GM21619 (cell line): ENCODE measurements around the gene COL9A3.

Experiments used
- ATAC-seq: cut with Tn5 transposase; IDR thresholded peaks from one replicate; pipeline ENCODE4 v1.9.1; 2021; ENCODE audit not compliant: unreplicated experiment

Gene COL9A3

DNA sequence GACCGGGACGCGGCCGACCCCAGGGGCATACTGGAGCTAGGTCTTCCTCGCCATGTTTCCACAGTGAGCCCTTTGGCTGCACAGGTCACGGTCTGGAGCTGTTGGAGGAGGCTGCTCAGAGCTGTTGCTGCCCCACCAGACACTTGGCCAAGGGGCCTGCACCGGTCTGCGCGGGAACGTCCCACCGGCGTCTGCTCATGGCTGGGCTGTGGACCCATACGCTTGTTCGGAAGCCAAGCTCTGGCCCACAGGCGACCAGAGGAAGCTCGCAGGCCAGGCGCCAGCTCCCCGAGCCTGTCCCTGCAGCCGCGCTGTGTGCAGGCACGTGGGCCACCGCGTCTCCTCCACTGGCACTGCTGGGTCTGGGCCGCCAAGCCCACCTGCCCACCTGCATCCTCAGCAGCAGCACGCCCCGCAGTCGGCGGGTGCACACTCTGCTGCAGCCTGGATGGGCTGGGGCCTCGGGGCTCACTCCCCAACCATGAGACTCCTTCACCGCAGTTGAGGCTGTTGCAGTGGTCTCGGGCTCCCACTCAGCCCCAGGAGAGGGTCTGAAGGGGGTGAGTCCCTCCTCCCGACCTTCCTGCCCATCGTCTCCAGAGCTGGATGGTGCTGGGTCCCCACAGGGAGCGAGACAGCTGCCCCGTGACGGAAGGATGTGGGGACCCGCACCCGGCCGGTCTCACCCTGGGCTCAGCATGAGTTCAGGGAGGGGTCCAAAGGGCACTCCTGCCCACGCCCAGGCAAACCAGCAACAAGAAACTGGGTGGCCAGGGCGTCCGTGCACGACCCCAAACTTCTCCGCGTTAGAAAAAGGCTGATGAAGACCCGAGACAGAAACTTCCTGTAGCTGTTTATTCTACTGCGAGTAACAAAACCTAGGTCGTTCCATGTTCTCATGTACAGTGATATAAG is 60.3 kb downstream of the COL9A3 start:
- no peak for ATAC-seq

DNA sequence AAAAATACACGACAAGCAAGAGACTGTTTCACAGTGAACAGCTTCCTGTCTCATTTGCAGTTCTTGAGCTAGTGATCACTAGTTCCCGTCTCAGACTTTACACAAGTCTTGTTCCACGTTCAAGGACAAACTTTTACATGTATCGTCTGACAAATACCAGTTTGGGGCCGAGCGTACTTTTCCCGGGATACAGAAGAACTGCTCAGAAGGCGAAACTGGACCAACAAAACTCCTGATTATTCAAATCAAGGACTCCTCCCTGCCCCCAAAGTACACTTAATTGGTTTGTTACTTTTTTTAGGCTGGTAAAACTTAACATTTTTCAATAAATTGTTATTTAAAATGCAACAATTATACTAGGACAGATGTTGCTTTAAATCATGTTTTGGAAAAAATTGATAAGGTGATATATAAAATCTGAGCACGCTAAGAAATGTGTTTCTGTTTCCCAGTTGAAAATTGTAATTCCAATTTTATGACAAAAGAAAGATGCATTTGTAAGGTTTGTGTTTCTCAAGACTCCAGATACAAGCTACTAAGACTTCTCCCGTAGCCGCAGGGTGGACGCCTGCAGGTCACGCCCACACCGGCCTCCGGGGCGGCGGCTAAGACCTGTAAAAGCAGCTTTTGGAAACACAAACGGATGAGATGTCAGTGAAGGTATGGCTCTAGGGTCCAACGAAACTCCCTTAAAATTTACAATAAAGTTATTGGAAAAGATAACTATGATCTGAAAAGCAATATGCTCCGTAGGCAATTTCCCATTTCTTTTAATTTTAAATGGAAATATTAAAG is 61.6 kb downstream of the COL9A3 start:
- no peak for ATAC-seq

DNA sequence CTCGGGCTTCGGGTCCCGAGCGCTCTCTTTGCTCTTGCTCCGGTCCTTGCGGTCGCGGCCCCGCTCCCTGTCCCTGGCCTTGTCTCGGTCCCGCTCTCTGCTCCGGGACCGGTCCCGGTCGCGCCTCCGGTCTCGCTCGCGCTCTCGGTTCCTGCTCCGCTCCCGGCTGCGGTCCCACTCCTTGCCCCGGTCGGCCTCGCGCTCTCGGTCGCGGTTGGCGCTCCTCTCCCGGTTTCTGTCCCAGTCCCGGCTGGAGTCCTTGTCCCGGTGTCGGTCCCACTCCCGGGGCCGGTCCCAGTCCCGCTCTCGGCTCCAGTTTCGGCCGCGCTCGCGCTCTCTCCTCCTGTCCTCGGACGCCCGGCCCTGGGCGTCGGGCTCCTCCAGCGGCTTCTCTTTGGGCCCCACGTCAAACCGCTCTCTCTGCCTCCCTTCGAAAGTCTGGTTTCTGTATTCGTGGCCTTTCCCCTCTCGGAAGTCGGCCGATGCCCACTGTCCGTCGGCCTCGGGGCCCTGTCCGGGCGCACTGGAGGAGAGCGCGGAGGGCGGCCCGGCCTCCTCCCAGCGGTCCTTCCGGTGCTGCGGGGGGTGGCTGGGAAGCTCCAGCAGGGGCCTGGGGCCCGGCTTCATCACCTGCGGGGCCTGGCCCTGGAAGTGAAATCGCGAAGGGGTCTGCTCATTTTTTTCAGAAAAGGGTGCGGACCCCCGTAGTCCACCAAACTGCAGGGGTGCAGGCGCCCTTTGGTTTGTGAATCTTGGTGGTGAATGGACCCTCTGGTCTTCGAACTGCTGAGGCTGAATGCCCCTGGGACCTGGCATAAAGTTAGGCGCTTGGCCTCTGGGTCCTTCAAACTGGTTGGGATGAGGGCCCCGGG is 62.7 kb downstream of the COL9A3 start:
- ATAC-seq, result no peak

DNA sequence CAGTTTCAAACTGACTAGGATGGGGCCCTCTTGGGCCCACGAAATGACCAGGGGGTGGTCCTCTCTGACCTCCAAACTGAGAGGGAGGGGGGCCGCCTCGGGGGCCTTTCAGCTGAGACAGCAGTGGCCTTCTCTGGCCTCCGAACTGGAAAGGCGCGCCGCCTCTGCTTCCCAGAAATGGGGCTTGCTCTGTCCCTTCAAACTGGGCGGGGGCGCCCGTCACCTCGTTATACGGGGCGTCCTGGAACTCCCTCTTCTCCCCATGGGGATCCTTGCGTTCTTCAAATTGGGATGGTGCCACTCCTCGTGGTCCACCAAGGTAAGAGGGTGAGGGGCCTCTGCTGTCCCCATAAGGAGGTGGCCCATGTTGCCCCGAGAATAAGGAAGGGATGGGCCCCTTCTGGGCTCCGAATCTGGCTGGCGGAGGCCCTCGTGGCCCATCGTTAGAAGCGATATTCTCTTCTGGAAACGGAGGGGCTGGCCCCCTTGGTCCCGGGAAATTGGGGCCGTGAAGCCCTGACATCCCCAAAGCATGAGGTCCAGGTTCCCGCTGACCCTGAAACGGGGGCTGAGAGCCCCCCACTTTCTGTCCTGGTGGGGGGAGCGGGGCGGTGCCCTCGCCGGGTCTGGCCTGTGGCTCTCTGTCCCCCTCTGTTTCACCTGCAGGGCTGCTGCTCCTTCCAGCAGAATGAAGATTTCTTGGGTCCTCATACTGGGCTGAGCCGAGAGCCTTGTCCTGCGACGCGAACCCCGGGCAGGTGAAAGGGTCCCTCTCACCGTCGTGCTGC is 63.5 kb downstream of the COL9A3 start:
- ATAC-seq, result no peak

DNA sequence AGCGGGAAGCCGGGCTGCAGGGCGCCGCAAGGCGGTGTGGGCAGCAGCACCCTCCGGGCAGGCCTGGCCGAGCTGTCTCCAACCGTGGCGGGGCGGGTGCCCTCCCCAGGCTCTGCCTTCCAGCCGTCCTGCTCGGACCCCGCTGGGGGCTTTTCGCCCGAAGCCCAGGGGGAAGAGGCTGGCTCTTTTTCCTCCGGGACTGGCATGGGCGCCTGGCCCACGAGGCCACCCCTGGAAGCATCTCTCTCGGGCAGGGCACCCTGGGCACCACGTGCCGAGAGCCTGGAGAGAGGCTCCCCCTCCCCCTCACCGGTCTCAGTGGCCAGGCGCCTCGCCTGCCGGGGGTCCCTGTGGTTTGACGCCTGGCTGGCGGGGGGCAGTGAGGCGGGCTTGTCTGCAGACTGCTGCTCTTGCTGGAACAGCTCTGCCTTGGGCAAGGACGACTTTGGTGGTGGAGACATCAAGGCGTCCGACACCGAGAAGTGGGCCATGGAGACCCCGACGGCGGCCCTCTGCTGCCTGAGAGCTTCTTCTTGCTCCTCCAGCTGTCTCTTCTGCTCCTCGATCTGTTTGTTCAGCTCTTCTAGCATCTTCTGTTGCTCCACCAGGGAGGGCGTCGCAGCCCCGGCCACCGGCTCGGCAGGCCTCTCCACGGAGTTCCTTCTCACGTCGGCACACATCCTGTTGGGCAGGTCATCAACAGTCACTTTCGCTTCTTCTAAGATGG is 64.2 kb downstream of the COL9A3 start:
- ATAC-seq, result no peak

DNA sequence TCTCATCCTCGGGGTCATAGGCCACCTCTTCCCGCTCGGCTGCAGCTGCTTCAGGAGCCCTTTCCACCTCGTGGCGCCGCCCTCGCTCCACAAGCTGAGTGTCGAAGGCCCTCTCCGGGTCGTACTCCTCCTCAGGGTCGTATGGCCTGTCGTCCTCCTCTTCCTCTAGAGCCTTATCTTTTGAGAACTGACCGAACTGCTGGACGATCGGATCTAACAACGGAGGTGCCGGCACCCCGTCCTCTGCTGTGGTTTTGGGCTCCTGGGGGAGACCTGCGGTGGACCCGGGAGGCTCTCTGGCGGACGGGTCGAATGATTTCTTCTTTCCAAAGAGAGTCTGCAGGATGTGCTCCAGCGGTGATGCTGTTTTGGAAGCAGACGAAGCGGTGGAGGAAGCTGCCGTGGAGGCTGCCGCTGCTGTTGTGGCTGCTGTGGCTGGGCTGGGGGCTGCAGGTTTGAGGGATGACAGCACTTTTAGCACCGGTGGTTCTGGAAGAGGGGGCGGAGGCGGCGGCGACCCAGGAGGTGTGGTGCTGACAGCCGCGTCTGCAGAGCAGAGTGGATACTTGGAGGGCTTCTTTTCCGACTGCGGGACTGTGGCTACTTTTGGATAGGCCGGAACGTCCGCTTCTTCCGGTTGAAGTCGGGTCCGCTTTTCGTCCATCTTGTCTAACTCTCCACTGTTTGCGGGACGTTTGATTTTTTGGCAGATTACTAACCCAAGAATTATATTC is 65.0 kb downstream of the COL9A3 start:
- no peak for ATAC-seq

DNA sequence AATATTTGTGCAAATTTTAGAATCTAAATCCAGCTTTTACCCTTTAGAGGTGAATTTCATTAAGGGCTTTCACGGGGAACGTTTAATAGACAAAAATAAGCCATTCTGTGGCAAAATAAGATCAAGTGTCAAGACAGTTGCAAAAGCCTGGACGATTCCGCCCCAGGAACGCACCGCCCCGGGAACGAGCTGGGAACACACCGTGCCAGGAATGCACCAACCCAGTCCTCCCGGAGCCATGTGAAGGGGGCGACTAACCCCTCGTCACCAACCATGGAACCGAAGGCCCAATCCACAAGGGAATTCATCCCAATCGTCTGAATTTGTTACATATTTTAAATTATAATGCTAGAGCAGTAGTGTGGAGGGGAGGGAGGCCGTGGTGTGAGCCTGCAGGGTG is 65.6 kb downstream of the COL9A3 start:
- no peak for ATAC-seq

DNA sequence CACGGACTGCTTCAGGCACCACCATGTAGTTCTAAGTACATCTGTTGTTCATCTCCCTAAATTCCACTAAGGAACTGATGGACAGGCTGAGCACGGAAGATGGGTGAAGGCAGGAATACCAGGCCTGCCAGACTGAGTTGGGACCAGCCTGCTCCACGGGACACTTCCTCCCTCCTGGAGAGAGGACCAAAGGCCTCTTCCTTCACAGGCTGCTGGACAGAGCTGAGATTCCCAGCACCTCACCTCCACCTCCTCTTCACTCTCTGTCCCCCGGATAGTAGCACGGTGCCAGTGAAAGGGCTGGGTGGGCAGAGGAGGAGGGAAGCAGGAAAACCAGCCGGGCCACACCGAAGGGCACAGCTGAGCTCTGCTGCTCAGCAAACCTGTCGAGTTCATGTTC is 67.7 kb downstream of the COL9A3 start:
- ATAC-seq, result no peak

DNA sequence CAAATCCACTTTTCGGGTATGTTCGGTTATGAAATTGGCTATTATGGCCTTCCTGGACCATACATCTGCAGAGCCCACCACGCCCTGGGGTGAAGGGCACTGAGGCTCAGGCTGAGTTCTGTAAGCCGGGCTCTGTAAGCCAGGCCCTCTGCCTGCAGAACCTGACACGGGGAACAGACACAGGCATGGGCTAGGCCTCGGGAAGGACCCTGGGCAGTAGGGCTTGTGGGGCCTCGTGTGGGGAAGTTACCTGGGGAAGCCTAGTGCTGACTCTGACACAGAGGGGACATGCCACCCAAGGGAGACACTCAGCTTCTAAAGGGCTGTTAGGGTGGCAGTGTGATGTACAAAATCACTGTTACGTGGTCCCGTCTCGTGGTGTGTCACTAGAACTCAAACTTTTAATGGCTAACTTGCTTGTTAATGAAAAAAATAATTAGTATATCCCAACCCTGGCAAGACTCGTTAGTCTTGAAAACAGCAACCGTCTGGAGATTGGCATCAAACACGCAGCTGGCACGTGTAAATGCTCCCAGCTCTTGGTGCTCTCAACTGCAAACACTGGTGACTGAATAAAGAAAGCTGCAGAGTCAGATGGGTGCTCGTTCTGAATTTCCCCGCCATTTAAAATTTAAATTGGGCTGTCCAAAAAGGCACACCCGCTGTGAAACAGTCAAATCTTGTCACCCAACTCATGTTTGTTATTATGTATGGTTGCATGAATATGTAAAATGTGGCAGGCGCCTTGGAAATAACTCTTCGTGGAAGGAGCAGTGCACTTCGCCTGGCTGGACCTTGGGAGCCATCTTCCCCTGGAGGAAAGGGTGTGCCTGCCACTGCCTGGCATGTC is 68.4 kb downstream of the COL9A3 start:
- ATAC-seq, result no peak

DNA sequence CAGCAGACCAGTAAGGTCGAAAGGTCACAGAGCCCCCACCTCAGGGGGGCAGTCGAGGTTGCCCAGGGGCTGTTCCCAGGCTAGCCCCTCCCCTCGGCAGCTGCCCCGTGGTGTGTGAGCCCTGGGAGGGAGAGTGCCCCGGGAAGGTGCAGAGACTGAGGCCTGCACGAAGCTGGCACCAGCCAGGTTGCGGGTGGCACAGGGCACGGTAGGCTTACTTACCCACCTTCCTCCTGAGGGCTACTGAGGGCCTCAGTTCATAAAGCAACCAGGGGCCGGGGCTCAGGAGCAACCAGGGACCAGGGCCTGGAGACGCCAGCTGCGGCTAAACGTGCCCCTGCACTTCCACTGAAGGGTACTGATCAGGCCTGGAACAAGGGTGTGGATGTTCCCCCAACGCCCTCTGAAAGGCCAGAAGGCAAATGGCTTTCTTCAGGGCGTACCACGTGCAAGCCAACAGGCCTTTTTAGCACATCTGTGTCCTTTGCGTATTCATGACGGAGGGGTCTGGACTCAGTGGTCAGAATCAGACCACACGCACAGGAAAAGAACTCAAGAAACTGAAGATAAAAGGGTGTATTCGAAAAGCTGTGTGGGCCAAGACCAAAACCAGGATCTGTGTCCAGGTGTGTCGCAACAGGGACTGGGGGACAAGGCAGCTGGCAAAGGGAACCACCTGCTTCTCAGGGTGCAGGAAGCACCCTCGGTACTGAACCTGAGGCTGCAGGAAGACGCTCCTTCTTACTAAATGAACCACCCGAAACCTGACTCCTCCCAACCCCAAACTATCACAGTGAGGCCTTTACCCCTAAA is 69.3 kb downstream of the COL9A3 start:
- ATAC-seq, result no peak

DNA sequence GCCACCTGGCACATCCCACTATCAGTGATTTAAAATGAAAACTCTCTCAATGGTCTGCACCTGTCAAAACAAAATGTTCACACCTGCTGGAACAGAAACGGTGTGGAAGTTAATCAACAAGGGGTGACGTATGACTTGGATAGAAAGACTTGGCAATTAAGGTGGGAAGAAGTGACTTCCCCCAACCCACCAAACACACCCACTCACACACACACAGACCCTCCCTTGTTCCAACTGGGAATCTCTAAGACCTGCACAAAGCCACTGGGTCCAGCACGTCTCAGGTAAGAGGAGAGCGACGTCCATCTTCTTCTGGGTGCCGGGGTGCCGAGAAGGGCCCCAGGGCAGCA is 69.8 kb downstream of the COL9A3 start:
- ATAC-seq, result no peak

DNA sequence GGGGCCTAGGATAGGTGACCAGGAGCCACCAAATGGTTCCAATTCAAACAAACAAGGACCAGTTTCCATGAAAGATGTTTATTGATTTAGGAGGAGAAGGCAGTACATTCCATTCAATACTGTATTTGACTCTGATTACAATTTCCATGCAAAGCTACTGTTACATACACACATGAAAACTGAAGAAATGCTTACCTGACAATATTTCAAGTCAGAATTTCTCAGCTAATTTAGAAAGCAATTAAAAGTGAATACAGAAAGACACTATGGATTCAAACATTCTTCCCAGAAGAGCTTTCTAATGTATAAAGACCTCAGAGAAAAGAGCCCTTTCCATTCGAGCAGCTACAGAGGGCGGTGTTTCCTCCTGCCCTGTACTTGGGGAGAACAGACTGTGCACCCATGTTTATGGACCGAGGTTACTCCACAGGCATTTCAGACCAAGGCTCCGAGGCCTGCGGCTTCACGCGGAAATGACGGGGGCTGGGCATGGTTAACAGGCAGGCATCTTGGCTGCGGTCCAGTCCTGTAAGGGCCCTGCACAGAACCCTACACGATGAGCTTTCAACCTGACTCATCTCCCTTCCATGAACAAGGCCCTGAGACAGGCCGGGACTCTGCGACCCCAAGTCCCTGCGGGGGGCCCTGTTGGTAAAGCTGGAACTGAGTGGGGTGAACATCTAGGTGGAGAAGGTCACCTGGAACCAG is 70.5 kb downstream of the COL9A3 start:
- no peak for ATAC-seq

DNA sequence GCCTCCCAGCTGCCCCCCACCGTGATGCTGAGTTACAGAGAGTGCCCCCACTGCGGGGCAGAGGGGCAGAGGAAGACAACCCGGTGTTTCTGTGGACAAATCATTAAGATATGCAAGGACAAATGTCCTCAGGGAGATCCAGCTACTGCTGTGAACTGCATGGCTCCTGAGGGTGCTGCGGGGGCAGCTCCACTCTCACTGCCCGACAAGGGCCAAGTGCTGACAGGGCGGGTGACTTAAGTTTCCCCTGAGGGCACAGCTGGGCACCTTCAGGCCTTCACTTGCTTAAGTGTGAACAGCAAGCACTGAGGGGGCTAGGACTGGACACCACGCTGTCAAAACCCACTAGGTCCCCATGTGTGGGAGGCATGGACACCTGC is 71.0 kb downstream of the COL9A3 start:
- no peak for ATAC-seq

DNA sequence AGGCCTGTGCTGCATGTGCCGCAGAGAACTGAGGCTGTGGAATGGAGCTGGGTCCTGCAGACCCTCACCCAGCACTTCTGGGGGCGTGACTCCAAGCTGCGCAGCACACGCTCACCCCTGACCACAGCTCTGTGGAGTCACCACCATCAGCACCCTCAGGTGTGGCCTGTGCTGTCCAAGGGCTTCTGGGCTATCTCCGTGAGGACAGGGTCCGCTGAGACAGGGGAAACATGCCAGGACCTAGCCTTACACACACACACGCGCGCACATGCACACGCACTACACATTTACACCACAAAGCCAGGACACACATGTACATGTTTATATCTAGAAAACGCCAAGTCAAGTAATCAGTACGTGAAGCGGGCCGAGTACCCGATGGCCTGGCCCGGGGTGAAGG is 71.6 kb downstream of the COL9A3 start:
- no peak for ATAC-seq

DNA sequence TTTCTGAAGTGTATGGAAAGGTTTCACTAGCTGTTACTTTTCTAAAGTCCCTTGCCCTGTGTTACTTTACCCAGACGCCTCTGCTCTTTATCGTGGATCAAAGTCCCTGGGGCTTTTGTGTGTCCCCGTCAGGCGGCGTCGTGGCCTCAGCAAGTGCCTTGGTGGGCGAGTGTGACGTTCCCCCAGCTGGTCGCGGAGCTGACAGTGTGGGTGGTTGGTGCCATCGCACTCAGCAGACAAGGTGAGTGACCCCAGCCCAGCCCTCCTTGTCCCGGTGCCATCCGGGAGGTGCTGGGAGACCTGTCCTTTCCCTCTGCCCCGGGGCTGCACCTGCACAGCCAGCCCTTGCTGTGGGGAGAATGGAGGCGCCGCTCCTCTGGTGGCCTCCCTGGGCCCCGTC is 72.1 kb downstream of the COL9A3 start:
- ATAC-seq, result no peak

DNA sequence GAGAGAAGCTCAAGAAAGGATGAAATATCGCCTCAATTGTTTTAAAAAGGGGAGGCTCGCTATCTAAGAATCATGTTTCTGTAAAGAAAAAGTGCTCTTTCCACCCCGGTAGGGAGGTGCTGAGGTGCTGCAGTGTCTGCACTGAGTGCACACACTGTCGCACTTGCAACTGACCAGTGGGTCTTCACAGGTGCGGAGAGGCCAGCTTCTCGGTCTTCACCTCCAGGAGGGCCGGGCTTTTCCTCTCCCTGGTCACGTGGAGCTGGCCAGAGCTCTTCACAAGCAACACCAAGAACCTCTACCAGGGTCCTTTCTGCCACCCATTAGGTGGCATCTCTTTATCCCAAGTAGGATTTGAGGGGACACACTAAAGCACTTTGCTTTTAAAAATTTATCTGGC is 72.6 kb downstream of the COL9A3 start:
- ATAC-seq, result no peak

DNA sequence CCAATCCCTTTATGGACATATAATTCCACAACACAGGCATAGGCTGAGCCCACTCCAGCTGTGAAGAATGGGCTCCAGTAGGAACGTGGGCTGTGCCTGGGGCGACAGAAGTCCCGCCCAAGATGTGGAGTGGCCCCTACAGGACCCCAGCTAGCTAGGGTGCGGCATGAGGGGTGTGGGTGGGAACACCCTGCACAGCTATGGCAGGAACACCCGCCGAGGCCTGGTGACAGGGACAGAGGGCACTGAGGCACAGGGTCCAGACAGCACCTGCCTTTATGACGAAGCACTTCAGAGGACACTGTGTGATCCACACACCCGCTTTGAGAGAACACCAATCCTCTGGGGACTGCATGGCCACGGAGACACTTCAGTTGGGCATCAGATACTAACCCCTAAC is 73.0 kb downstream of the COL9A3 start:
- no peak for ATAC-seq
